Panc1 (cell line): ENCODE data around the gene CLDN22.

ENCODE experiments used
- SIN3A ChIP-seq: IDR thresholded peaks from 2 replicates; pipeline ENCODE4 v1.6.1; 2012; ENCODE audit warnings: low read depth, mild to moderate bottlenecking, low read length, moderate library complexity, borderline replicate concordance; ENCODE audit not compliant: insufficient read depth
- TF ChIP-seq, protein P1 (sequence below): fragments of 450-650 bp; IDR thresholded peaks from 2 replicates; pipeline ENCODE4 v1.5.1; 2017; ENCODE audit warnings: mild to moderate bottlenecking

DNA sequence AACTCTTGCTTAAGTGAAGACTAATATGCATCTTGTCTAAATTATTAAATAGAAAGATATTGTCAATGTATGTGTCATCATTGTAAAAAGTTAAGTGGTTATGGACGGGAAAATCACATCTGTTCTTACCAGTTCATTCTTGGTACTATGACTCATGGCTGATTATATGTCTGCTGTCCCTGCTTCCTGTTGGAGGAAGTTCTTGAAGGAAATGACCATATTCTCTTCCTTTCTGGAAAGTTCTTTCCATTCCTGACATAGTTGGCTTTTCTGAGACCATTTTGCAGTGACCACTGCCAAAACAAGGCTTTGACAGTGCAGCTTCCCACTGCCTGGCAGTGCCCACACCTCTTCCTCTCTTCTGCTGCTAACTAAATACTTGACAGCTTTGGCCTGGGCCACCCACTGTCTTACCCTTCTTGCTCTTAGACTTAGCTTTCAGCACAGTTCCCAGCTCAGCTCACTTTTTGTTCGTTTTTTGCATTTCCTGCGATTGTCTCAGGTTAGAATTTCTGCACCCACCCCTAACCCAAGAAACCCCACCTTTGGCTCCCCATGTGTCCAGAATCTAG is 15.4 kb upstream of the CLDN22 start:
- TF ChIP-seq, protein P1, sequence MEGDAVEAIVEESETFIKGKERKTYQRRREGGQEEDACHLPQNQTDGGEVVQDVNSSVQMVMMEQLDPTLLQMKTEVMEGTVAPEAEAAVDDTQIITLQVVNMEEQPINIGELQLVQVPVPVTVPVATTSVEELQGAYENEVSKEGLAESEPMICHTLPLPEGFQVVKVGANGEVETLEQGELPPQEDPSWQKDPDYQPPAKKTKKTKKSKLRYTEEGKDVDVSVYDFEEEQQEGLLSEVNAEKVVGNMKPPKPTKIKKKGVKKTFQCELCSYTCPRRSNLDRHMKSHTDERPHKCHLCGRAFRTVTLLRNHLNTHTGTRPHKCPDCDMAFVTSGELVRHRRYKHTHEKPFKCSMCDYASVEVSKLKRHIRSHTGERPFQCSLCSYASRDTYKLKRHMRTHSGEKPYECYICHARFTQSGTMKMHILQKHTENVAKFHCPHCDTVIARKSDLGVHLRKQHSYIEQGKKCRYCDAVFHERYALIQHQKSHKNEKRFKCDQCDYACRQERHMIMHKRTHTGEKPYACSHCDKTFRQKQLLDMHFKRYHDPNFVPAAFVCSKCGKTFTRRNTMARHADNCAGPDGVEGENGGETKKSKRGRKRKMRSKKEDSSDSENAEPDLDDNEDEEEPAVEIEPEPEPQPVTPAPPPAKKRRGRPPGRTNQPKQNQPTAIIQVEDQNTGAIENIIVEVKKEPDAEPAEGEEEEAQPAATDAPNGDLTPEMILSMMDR = no peak
- no peak for TF ChIP-seq SIN3A
